ENCODE results near the gene C12orf43. TPM values are rescaled to one million over a fixed set of nuclear protein-coding genes. Genes with fewer than 3 reads are reported as not detected.

C12orf43 gene
- polyA plus RNA-seq, 1 donor (not counting 4 experiments of a cell fraction or from before 2014, with no cell fraction given), result 12.8 TPM

GRCh38 chr12:121010860-121011259, 5.4 kb downstream of the C12orf43 start:
- H3K4me2 ChIP-seq (ENCODE audit: control insufficient read depth, extremely low read depth, insufficient read depth, low read depth, low read length), result no peak overlapping the region
- no peak overlapping the region for H2AFZ ChIP-seq (ENCODE audit: control insufficient read depth, low read length)
- FAIRE-seq (no peak), DNase-seq (ENCODE audit: low read depth, low spot score) (no peak)
- no peaks in the 10 kb centered on the region for H4K20me1 ChIP-seq (ENCODE audit: control insufficient read depth, extremely low read depth, insufficient read depth, low read length)
- no peak overlapping the region for H3K9ac ChIP-seq (ENCODE audit: control insufficient read depth, extremely low read depth, insufficient read depth, low read length)
- H3K4me3 ChIP-seq (ENCODE audit: control insufficient read depth in 2 of 3, extremely low read depth in 1 of 3, insufficient read depth in 2 of 3, low read depth in 1 of 3, low read length in 3 of 3), result no peak overlapping the region
- H3K27me3 ChIP-seq (ENCODE audit: control insufficient read depth, extremely low read depth, insufficient read depth, low read length), result no peaks in the 10 kb centered on the region
- no peak overlapping the region for H3K27ac ChIP-seq (ENCODE audit: control insufficient read depth, insufficient read depth, low read length)
- dilution Hi-C loops (cut with MboI; ENCODE audit: extremely low pct_ligation_motif_present, low sequenced_read_pairs), result no loop called here
- peaks cover 27 to 31% of the 10 kb centered on the region in 2 experiments for H3K36me3 ChIP-seq (ENCODE audit: control insufficient read depth in 2 of 2, extremely low read depth in 1 of 2, insufficient read depth in 2 of 2, low read length in 2 of 2)
- peaks cover 10% of the 10 kb centered on the region for H3K79me2 ChIP-seq (ENCODE audit: control insufficient read depth, insufficient read depth, low read length)
- peaks cover 6% of the 10 kb centered on the region for H3K4me1 ChIP-seq (ENCODE audit: control insufficient read depth, extremely low read depth, insufficient read depth, low read length)
- no peaks in the 10 kb centered on the region for H3K9me1 ChIP-seq (ENCODE audit: control insufficient read depth, extremely low read depth, insufficient read depth, low read length)
- no peaks in the 10 kb centered on the region for H3K9me3 ChIP-seq (ENCODE audit: control insufficient read depth, low read depth, low read length)
- TF ChIP-seq EZH2 (IDR thresholded peaks at IDR 0.05; ENCODE audit: low read length), result no peak
- no peak for TF ChIP-seq CTCF (optimal IDR thresholded peaks at IDR 0.05 in 1 of 3, IDR thresholded peaks at IDR 0.05 in 1 of 3, conservative IDR thresholded peaks at IDR 0.05 in 1 of 3; ENCODE audit: extremely low read depth in 1 of 3, insufficient read depth in 2 of 3, low read length in 3 of 3)

- DNase-seq (ENCODE audit: low read depth, low spot score) (no peak), FAIRE-seq (no peak)
- dilution Hi-C loops (cut with MboI; ENCODE audit: extremely low pct_ligation_motif_present, low sequenced_read_pairs), result no loop called here
Measured at GRCh38 chr12:121009741-121010140, 6.5 kb downstream of the C12orf43 start.

More at GRCh38 chr12:121009741-121010140, 6.5 kb downstream of the C12orf43 start:
- H3K4me1 ChIP-seq (ENCODE audit: control insufficient read depth, extremely low read depth, insufficient read depth, low read length), result no peaks in the 10 kb centered on the region
- H3K9ac ChIP-seq (ENCODE audit: control insufficient read depth, extremely low read depth, insufficient read depth, low read length), result no peak overlapping the region
- no peaks in the 10 kb centered on the region for H3K9me1 ChIP-seq (ENCODE audit: control insufficient read depth, extremely low read depth, insufficient read depth, low read length)
- H2AFZ ChIP-seq (ENCODE audit: control insufficient read depth, low read length), result no peak overlapping the region
- H3K36me3 ChIP-seq (ENCODE audit: control insufficient read depth in 2 of 2, extremely low read depth in 1 of 2, insufficient read depth in 2 of 2, low read length in 2 of 2), result peaks cover 28 to 32% of the 10 kb centered on the region in 2 experiments
- no peak overlapping the region for H3K4me2 ChIP-seq (ENCODE audit: control insufficient read depth, extremely low read depth, insufficient read depth, low read depth, low read length)
- TF ChIP-seq CTCF (optimal IDR thresholded peaks at IDR 0.05 in 1 of 3, IDR thresholded peaks at IDR 0.05 in 1 of 3, conservative IDR thresholded peaks at IDR 0.05 in 1 of 3; ENCODE audit: extremely low read depth in 1 of 3, insufficient read depth in 2 of 3, low read length in 3 of 3), result peak; percentile 49 to 78 (median 66)
- TF ChIP-seq EZH2 (IDR thresholded peaks at IDR 0.05; ENCODE audit: low read length), result no peak
- no peaks in the 10 kb centered on the region for H3K9me3 ChIP-seq (ENCODE audit: control insufficient read depth, low read depth, low read length)
- no peaks in the 10 kb centered on the region for H3K27me3 ChIP-seq (ENCODE audit: control insufficient read depth, extremely low read depth, insufficient read depth, low read length)
- peaks cover 1% of the 10 kb centered on the region for H3K79me2 ChIP-seq (ENCODE audit: control insufficient read depth, insufficient read depth, low read length)
- no peaks in the 10 kb centered on the region for H4K20me1 ChIP-seq (ENCODE audit: control insufficient read depth, extremely low read depth, insufficient read depth, low read length)
- no peak overlapping the region for H3K27ac ChIP-seq (ENCODE audit: control insufficient read depth, insufficient read depth, low read length)
- H3K4me3 ChIP-seq (ENCODE audit: control insufficient read depth in 2 of 3, extremely low read depth in 1 of 3, insufficient read depth in 2 of 3, low read depth in 1 of 3, low read length in 3 of 3), result no peak overlapping the region
